ENCODE measurements around the gene ITGA8.
"Not testable (repeated sequence)": the region's sequence is repeated elsewhere in the genome, so short reads cannot be mapped to it uniquely, and the experiment has no call there.

ITGA8 gene

DNA sequence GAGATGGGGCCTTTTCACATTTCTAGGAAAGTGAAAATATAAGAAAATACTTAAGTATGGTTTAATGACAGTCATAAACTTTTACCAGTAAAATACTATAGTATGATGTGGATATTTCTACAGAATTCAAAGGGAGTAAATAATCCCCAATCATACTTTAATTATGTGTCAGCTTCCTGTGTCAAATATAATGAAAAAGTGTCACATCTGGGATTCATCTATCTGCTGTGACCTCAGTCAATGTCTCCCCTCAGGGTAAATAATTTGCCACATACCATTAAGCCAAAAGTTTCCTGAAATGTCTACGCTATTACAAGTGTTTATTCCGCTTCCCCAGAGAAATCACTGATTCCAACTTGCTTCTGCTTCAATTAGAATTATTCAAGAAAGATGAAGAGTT, 110.5 kb downstream of the ITGA8 start:
- no peak for DNase-seq (ENCODE audit: low spot score)

- DNase-seq (ENCODE audit: low spot score) = no peak
Measured at GRCh38 chr10:15606377-15606776, 113.3 kb downstream of the ITGA8 start.

GRCh38 chr10:15605740-15606369, 113.9 kb downstream of the ITGA8 start:
- DNase-seq (ENCODE audit: low spot score) = no peak

DNA sequence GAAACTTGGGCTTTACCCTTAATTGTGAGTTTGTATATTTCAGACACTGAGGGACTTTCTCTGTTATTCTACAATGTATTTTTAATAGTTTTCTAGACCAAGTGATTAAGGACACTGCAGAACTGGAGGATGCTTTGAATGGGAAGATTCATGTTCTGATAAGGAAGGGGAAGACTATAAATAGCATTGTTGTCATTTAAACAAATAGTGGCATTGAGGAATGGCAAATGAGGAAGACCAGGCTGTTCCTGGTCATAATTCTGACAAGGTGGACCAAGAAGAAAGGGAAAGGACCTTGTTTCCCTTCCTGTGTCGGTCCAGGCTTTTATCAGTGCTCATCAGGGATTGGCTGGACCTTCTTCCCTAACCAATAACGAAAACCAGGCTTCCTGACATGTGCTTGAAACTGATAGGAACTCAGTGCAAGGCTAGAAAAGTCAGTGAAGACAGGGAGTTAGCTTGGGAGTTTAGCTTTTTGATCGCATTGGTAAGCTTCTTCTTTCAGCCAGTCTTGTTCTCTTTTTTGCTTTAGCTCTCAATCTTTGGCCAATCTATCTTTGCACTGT, 116.2 kb downstream of the ITGA8 start:
- DNase-seq (ENCODE audit: low spot score) = no peak

- no peak for DNase-seq (ENCODE audit: low spot score)
Measured at GRCh38 chr10:15601819-15602218, 117.9 kb downstream of the ITGA8 start.

DNA sequence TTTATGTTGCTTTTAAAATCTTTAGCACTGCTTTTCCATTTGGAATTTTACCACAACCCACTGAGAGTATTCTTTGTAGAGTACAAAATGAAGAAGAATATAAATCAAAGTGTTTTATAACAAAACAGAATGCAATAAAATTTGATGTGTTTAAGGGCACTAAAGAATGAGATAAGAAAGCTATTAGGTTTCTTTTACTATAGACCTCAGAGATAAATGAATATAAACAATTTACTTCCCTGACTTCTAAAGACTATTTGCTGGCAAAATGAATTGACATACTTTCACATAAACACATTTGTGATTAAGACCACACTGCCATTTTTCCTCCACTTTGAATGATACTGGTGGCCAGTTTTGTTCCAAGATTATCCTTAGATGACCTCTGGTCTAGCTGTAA, 124.5 kb downstream of the ITGA8 start:
- no peak for DNase-seq (ENCODE audit: low spot score)

- no peak for DNase-seq (ENCODE audit: low spot score)
Measured at GRCh38 chr10:15591937-15592336, 127.8 kb downstream of the ITGA8 start.

DNA sequence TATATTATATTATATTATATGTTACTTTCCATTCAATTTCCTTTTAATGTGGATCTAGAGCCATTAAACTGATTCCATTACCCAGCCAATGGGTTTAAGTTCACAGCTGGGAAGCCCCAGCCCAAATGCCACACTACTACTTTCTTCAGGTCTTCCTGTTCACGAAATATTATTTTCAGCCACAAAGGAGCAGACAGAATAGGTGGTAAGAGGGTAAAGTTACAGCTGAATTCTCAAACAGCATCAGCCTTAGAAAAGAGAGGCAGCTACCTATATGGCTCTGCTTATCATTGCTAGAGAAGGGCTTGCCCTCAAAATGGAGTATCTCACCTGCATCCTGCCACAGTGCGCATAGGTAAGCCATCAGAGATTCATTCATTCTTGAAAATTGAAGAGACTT, 128.3 kb downstream of the ITGA8 start:
- no peak for DNase-seq (ENCODE audit: low spot score)

DNA sequence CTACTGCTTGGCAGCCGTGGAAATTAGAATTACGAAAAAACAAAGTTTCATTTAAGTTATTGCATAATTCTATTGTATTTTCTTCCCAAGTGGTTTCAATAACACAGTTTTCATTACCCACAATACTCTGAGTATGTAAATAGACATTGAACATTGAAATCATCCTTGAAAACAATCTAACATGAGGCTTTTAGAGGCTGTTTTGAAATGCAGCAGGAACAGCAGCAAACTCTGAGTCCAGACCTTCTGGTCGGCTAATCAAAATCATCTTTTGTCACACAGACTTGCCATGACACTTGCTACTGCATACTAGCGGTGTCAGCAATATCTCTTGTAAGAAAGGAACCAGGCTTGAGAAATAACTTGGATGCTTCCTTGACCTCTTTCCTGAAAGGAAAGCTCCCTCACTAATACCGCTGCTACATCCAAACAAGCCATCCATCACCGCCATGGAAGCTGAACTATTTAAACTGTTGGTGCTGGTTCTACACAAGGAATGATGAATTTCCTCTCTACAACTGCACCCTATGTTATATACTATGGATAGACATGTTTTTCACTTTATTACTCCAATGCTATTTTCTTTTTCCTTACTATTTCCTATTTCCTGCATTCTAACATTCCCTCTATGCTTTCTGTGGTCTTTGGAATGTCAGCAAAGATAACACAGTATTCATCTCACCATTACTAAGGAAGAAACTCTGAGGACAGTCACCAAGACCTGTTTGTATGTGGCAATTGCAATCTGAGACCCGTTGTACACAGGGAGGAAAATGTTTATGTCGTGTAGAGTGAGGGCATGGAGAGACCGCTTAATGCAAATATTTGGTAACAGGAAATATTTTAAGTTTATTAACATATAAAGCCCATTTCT, 130.8 kb downstream of the ITGA8 start:
- DNase-seq (ENCODE audit: low spot score) = no peak

GRCh38 chr10:15588151-15588550, 131.6 kb downstream of the ITGA8 start:
- no peak for DNase-seq (ENCODE audit: low spot score)

DNA sequence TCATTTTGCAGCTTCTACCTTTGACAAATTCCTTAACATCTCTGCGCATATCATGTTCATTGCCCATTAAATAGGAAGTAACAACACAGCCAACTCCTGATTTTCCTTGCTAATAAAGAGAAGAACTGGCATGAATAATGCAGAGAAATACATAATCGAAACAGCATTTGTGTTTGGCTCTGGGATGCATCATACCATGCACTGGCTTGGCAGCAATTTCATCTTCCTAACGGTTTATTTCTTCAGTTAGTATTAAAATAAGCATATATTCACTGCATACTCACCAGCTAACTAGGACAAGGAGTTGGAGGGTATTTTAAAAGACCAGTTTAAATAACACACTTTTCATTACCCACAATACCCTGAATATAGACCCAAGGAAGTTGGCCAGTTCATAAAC, 132.5 kb downstream of the ITGA8 start:
- no peak for DNase-seq (ENCODE audit: low spot score)

DNA sequence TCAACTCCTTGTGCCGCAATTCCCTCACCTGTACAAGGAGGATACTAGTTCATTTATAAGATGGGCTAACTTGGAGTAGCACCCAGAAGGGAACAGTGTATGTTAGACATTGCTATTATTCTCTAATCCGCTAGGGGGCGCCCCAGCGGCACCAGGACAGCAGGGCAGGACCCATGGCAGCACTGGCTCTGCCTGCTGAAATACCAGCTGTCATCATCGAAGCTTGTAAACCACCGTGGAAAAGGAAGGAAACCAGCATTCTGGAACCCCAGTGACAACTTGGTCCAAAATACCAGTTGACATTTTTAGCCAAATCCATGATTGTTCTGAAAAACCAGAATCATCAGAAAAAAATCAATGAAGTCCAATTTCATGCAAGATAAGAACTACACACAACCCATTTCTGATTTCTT, 134.4 kb downstream of the ITGA8 start:
- DNase-seq (ENCODE audit: low spot score) = peak; percentile 76

- not testable (repeated sequence) for DNase-seq (ENCODE audit: low spot score)
Measured at GRCh38 chr10:15582972-15583371, 136.8 kb downstream of the ITGA8 start.

DNA sequence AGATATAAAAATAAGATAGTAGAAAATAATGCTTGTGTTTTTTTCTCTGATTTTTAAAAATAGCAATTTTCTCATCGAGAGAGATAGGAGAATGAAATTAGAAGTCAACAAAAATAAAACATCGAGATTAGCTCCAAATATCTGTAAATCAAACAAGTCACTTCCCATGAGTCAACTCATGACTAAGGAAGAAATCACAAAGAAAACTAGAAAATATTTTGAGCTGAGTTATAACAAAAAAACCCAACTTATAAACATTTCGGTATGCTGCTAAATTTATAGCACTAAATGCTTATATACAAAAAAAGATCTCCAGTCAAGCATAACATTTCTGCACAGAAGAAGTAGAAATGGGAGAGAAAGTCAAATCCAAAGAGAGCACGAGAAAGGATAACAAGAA, 140.1 kb downstream of the ITGA8 start:
- DNase-seq (ENCODE audit: low spot score) = peak; percentile 60

DNA sequence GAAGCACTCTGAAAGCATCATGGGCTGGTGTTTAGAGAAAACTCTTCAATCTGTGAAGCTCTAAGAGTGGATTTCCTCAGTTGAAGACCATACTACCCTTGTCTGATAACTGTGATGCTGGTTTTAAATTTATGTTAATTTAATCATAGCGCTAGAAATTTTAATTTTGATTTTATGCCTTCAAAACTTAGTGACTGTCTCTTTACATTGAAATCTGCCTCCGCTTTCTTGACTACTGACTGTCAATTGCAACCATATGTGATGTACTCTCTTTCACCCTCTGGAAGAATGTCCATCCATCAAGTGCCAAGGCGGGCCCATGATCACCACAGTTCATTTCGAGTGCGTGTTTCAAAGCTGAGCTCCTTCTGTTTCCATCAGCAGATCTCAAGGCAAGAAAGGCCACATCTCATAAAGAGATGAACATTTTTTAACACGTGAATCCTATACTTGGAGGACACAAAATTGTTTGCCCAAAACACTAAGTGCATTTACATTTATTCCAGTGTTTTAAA, 147.1 kb downstream of the ITGA8 start:
- DNase-seq (ENCODE audit: low spot score) = no peak

DNA sequence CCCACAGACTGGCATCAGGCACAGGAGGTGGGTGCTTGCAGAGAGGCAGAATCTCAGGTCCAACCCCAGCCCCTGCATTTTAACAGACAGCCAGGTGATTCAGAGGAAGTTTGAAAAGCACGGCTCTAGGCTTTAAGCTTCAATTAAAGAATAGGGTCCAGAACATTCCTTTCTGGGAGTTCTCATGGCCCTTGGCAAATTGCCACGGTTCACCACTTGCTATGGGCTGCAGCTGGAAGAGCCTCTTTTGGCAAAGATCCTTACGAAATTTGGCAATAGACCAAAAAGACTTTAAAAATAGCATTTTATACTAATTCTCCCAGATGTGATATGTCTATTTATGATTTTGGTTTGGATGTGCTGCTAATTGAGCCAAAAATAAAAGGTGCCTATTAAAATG, 148.1 kb downstream of the ITGA8 start:
- DNase-seq (ENCODE audit: low spot score) = no peak

DNA sequence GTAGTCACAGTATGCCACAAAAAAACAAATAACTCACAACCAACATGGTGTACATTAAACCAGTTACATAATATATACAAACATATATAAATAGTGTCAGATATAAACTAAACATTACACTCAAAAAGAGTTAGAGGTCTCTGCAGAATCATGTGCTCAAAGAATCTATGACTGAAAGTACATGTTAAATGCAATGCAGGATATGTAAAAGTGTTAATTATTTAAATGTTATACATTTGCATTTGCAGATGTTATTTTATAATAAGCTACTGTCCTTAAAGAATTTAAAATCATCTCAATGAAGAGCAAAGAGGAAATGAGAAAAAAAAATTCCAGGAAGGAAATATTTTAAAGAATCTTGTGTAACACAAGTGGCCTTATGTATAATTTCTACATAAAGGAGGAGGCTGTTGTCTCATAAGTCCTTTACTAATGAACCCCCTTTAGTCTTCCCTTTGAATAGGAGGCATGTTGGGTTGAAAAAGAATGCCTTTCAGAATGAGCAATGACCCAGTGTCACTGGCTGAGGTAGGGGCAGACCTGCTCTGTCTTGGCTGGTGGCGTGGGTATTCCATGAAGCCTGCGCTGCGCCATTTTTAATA, 148.9 kb downstream of the ITGA8 start:
- no peak for DNase-seq (ENCODE audit: low spot score)

GRCh38 chr10:15567952-15568351, 151.8 kb downstream of the ITGA8 start:
- no peak for DNase-seq (ENCODE audit: low spot score)

DNA sequence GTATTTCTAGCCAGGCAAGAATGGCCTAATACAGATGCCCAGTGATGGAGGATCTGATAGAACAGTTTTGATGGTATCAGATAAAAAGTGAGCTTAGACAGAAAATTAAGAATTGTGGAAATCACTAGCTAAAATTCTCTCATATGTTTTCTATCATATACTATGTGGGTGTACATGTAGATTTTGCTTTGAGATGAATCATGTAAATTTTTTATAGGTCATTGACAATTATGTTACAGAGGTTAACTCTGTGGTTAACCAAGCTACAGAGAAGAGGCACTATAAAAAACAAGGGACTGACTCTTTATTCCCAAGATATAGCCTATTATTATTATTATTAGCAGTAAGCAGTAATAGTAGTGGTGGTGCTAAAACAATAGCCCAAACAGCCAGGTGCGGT, 156.5 kb downstream of the ITGA8 start:
- DNase-seq (ENCODE audit: low spot score) = no peak

- DNase-seq (ENCODE audit: low spot score) = no peak
Measured at GRCh38 chr10:15562578-15562977, 157.1 kb downstream of the ITGA8 start.

GRCh38 chr10:15562116-15562515, 157.6 kb downstream of the ITGA8 start:
- DNase-seq (ENCODE audit: low spot score) = no peak

DNA sequence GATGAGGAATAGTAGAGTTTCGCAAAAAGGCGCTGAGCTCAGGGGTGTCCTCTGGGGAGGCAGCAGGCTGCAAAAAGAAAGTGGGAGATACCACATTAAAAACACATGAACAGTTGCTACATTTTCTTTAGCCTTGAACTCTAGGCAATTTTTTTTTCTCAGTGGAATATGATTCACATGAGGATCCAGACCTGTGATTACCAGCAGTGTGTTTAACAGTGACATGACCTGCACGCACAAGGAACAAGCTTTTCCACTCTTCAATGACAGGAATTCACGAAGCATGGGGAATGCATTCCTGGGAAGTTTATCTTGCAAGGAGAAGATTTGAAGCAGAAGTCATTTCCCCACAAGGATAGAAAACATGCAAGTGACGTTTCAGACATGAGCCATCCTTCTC, 161.6 kb downstream of the ITGA8 start:
- DNase-seq (ENCODE audit: low spot score) = no peak

GRCh38 chr10:15557168-15557567, 162.6 kb downstream of the ITGA8 start:
- not testable (repeated sequence) for DNase-seq (ENCODE audit: low spot score)

Measured in RKO (cell line).